ENCODE measurements around the gene BANP. TPM values are rescaled to one million over a fixed set of nuclear protein-coding genes. Genes with fewer than 3 reads are reported as not detected.
"Not testable (repeated sequence)": the region's sequence is repeated elsewhere in the genome, so short reads cannot be mapped to it uniquely, and the experiment has no call there.

BANP gene
- total and polyA plus RNA-seq, 2 experiments from 2014 or later, result 22.8 to 23.8 TPM

DNA sequence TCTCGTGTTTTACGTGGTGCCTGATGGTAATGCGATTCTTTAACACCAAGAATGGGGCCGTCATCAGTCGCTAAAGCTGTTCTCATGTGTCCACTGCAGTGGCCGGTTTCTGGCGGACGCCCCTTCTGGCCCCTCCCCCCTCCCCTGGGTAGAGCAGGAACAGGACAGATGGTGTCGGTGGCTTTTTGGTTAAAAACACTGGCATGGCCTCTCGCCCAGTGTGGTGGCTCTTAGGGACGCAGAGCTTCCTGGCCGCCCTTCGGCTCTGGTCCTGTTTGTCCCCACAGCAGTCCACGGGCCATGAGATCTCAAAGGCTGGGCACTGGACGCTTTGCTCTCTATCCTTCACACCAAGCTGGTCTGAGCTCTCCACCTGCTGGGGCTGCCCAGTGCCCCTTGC, 151.8 kb downstream of the BANP start:
- no peak for DNase-seq (ENCODE audit: low spot score)
- Histone ChIP-seq H3K27ac (no peak overlapping the region), H3K4me3 (no peak overlapping the region), H2AFZ (no peak overlapping the region), H3K4me1 (ENCODE audit: insufficient read depth) (no peaks in the 10 kb centered on the region), H3K4me2 (no peak overlapping the region), H4K20me1 (ENCODE audit: insufficient read depth, poor library complexity, severe bottlenecking) (no peaks in the 10 kb centered on the region), H3K9me2 (replicated peaks; ENCODE audit: insufficient read depth) (no peaks in the 10 kb centered on the region), H3K36me3 (replicated peaks; ENCODE audit: insufficient read depth, low read depth) (no peaks in the 10 kb centered on the region), H3K79me2 (no peaks in the 10 kb centered on the region), H3K9me3 (ENCODE audit: low read depth) (no peaks in the 10 kb centered on the region), H3K27me3 (no peaks in the 10 kb centered on the region)
- TF ChIP-seq, protein P1, sequence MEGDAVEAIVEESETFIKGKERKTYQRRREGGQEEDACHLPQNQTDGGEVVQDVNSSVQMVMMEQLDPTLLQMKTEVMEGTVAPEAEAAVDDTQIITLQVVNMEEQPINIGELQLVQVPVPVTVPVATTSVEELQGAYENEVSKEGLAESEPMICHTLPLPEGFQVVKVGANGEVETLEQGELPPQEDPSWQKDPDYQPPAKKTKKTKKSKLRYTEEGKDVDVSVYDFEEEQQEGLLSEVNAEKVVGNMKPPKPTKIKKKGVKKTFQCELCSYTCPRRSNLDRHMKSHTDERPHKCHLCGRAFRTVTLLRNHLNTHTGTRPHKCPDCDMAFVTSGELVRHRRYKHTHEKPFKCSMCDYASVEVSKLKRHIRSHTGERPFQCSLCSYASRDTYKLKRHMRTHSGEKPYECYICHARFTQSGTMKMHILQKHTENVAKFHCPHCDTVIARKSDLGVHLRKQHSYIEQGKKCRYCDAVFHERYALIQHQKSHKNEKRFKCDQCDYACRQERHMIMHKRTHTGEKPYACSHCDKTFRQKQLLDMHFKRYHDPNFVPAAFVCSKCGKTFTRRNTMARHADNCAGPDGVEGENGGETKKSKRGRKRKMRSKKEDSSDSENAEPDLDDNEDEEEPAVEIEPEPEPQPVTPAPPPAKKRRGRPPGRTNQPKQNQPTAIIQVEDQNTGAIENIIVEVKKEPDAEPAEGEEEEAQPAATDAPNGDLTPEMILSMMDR (IDR thresholded peaks at IDR 0.05; ENCODE audit: poor library complexity), result no peak
- no peak for TF ChIP-seq EZH2 (IDR thresholded peaks at IDR 0.05; ENCODE audit: borderline replicate concordance)
- no peak for TF ChIP-seq EZH2phosphoT487 (IDR thresholded peaks at IDR 0.05; ENCODE audit: low read depth, severe bottlenecking, unreplicated experiment)
- WGBS (ENCODE audit: low lambda C conversion rate, missing lambda C conversion rate), result 90% methylated on average over 14 of the region's 15 CpGs

DNA sequence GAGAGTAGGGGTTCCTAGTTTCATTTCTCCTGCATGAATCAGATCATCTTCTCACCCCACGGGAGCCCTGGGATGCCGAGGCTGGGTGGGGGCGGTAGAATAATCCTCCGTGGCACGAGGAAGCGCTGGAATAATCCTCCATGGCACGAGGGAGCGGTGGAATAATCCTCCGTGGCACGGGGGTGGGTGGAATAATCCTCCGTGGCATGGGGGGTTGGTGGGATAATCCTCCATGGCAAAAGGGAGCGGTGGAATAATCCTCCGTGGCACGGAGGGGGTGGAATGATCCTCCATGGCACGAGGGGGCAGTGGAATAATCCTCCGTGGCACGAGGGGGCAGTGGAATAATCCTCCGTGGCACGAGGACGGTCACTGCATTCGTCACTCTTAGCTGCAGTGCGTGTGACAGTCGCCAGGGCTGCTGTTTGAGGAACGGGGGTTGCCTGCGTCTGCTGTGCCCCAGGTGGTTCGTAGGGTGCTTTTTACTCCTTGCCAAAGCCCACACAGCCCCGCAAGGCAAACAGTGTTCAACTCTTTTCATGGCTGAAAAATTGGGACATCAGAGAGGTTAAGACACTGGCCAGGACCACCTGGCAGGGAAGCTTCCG, 152.5 kb downstream of the BANP start:
- WGBS (ENCODE audit: low lambda C conversion rate, missing lambda C conversion rate), result 89% methylated on average over 21 of the region's 28 CpGs
- no peaks in the 10 kb centered on the region for H4K20me1 ChIP-seq (ENCODE audit: insufficient read depth, poor library complexity, severe bottlenecking)
- H3K9me2 ChIP-seq (replicated peaks; ENCODE audit: insufficient read depth), result no peaks in the 10 kb centered on the region

GRCh38 chr16:88104363-88104762, 153.1 kb downstream of the BANP start:
- H4K20me1 ChIP-seq (ENCODE audit: insufficient read depth, poor library complexity, severe bottlenecking); H3K4me3 ChIP-seq; H3K79me2 ChIP-seq; DNase-seq (ENCODE audit: low spot score); H3K36me3 ChIP-seq (replicated peaks; ENCODE audit: insufficient read depth, low read depth); H3K27ac ChIP-seq; H3K4me2 ChIP-seq; H3K9me3 ChIP-seq (ENCODE audit: low read depth); H3K9me2 ChIP-seq (replicated peaks; ENCODE audit: insufficient read depth); H3K4me1 ChIP-seq (ENCODE audit: insufficient read depth); H2AFZ ChIP-seq; H3K27me3 ChIP-seq: not testable (repeated sequence)
- 88% methylated on average over 17 of the region's 17 CpGs for WGBS (ENCODE audit: low lambda C conversion rate, missing lambda C conversion rate)

More for the DNA sequence above, 152.5 kb downstream of the BANP start:
- Histone ChIP-seq H3K27me3 (no peaks in the 10 kb centered on the region), H3K79me2 (no peaks in the 10 kb centered on the region), H2AFZ (no peak overlapping the region), H3K4me1 (ENCODE audit: insufficient read depth) (no peaks in the 10 kb centered on the region), H3K27ac (no peak overlapping the region), H3K4me3 (no peak overlapping the region), H3K9me3 (ENCODE audit: low read depth) (no peaks in the 10 kb centered on the region), H3K4me2 (no peak overlapping the region), H3K36me3 (replicated peaks; ENCODE audit: insufficient read depth, low read depth) (no peaks in the 10 kb centered on the region)
- no peak for DNase-seq (ENCODE audit: low spot score)
- TF ChIP-seq, protein P1 (IDR thresholded peaks at IDR 0.05; ENCODE audit: poor library complexity), result no peak
- TF ChIP-seq EZH2phosphoT487 (IDR thresholded peaks at IDR 0.05; ENCODE audit: low read depth, severe bottlenecking, unreplicated experiment) (no peak), EZH2 (IDR thresholded peaks at IDR 0.05; ENCODE audit: borderline replicate concordance) (no peak)

DNA sequence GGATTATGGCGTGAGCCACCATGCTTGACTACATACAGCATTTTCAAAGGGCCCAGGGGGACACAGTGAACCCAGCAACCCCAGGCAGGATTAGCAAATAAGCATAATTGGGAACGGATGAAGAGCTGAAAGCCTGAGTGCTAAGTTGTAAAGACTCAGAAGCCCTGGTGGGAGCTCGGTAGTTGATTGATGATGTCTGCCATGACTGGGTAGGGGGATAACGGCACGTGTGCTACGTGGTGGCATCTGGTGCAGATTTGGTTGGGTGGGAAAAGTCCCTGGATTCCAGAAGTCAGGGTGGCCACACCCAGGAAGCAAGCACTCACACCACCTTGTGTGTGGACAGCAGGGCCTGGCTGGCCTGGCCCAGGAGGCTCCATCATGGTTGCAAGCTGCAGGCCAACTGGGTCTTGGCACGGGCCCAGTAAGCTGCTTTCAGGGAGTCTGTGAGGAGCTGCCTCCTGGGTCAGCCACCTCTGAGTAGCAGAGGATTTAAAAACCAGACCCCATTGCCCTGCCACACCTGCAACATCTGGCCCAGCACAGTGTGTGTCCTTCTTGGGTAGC, 154.4 kb downstream of the BANP start:
- DNase-seq (ENCODE audit: low spot score); H4K20me1 ChIP-seq (ENCODE audit: insufficient read depth, poor library complexity, severe bottlenecking); H3K79me2 ChIP-seq; H3K4me2 ChIP-seq; H3K36me3 ChIP-seq (replicated peaks; ENCODE audit: insufficient read depth, low read depth); H3K9me2 ChIP-seq (replicated peaks; ENCODE audit: insufficient read depth); H3K27ac ChIP-seq; H3K4me3 ChIP-seq; H3K9me3 ChIP-seq (ENCODE audit: low read depth); H3K4me1 ChIP-seq (ENCODE audit: insufficient read depth); H2AFZ ChIP-seq; H3K27me3 ChIP-seq: not testable (repeated sequence)
- WGBS (ENCODE audit: low lambda C conversion rate, missing lambda C conversion rate), result 85% methylated on average over 7 of the region's 7 CpGs

- H3K4me1 ChIP-seq (ENCODE audit: insufficient read depth); H4K20me1 ChIP-seq (ENCODE audit: insufficient read depth, poor library complexity, severe bottlenecking); H3K27ac ChIP-seq; H3K4me3 ChIP-seq; H3K36me3 ChIP-seq (replicated peaks; ENCODE audit: insufficient read depth, low read depth); H3K9me3 ChIP-seq (ENCODE audit: low read depth); H2AFZ ChIP-seq; H3K27me3 ChIP-seq; H3K79me2 ChIP-seq; H3K4me2 ChIP-seq; H3K9me2 ChIP-seq (replicated peaks; ENCODE audit: insufficient read depth); DNase-seq (ENCODE audit: low spot score): not testable (repeated sequence)
- 95% methylated on average over 12 of the region's 12 CpGs for WGBS (ENCODE audit: low lambda C conversion rate, missing lambda C conversion rate)
Measured at GRCh38 chr16:88106566-88106965, 155.3 kb downstream of the BANP start.
